ENCODE results near the gene SUMO2. TPM values are rescaled to one million over a fixed set of nuclear protein-coding genes. Genes with fewer than 3 reads are reported as not detected.
A peak's percentile ranks its signal among the peaks of the same experiment; 100 is the strongest.
"Not testable (repeated sequence)": the region's sequence is repeated elsewhere in the genome, so short reads cannot be mapped to it uniquely, and the experiment has no call there.

SUMO2 gene
- total RNA-seq, 6 donors from 2014 or later = 19.9 to 343 (median 64.9) TPM

- TF ChIP-seq CTCF (IDR thresholded peaks at IDR 0.05) (no peak), POLR2AphosphoS5 (IDR thresholded peaks at IDR 0.05) (no peak), POLR2A (IDR thresholded peaks at IDR 0.05) (no peak)
- Histone ChIP-seq H3K4me3 (no peak overlapping the region), H3K4me1 (peaks cover 28 to 48% (median 36%) of the 10 kb centered on the region in 4 donors), H3K27ac (peak overlapping the region in 1 of 4 donors; percentile 21), H3K27me3 (no peaks in the 10 kb centered on the region), H3K9me3 (no peaks in the 10 kb centered on the region), H3K36me3 (peaks cover 0 to 20% (median 9%) of the 10 kb centered on the region in 4 donors)
- WGBS, 2 donors = 95 to 100% methylated on average over 3 to 33 of the region's 33 CpGs
- no peak for ATAC-seq (ENCODE audit: low FRiP score in 2 of 2)
- peak in 1 of 2 donors; percentile 73 for DNase-seq
Observed at GRCh38 chr17:75128694-75129505, 53.9 kb downstream of the SUMO2 start.

- H3K4me3 ChIP-seq; DNase-seq; H3K9me3 ChIP-seq; ATAC-seq (ENCODE audit: low FRiP score in 2 of 2); H3K27me3 ChIP-seq: not testable (repeated sequence)
- Histone ChIP-seq H3K36me3 (peaks cover 0 to 20% (median 9%) of the 10 kb centered on the region in 4 donors), H3K4me1 (peaks cover 29 to 53% (median 40%) of the 10 kb centered on the region in 4 donors), H3K27ac (peak overlapping the region in 1 of 4 donors; percentile 21)
- 88 to 89% methylated on average over 5 of the region's 5 CpGs for WGBS, 2 donors
Observed at GRCh38 chr17:75127936-75128335, 54.8 kb downstream of the SUMO2 start.

- Histone ChIP-seq H3K36me3 (peaks cover 0 to 20% (median 9%) of the 10 kb centered on the region in 4 donors), H3K4me1 (peaks cover 25 to 50% (median 35%) of the 10 kb centered on the region in 4 donors), H3K9me3 (no peaks in the 10 kb centered on the region), H3K27me3 (no peaks in the 10 kb centered on the region), H3K27ac (peak overlapping the region in 1 of 4 donors; percentile 5), H3K4me3 (no peak overlapping the region)
- WGBS, 2 donors = 92 to 98% methylated on average over 8 of the region's 8 CpGs
- TF ChIP-seq POLR2A (IDR thresholded peaks at IDR 0.05) = no peak
- TF ChIP-seq EP300 (IDR thresholded peaks at IDR 0.05) = no peak
- TF ChIP-seq POLR2AphosphoS5 (IDR thresholded peaks at IDR 0.05) = no peak
- DNase-seq = no peak
- ATAC-seq (ENCODE audit: low FRiP score in 2 of 2) = no peak
Observed at GRCh38 chr17:75126954-75127353, 55.8 kb downstream of the SUMO2 start.

- no peak for TF ChIP-seq EP300 (IDR thresholded peaks at IDR 0.05)
- no peak for TF ChIP-seq POLR2A (IDR thresholded peaks at IDR 0.05)
- TF ChIP-seq POLR2AphosphoS5 (IDR thresholded peaks at IDR 0.05) = no peak
- no peak for TF ChIP-seq CTCF (IDR thresholded peaks at IDR 0.05)
- peaks cover 24 to 46% (median 32%) of the 10 kb centered on the region in 4 donors for H3K4me1 ChIP-seq
- WGBS, 2 donors = 54 to 57% methylated on average over 3 of the region's 3 CpGs
- H3K27ac ChIP-seq = peak overlapping the region; percentile 45 to 95 (median 84)
- H3K27me3 ChIP-seq = no peaks in the 10 kb centered on the region
- peaks cover 0 to 22% (median 10%) of the 10 kb centered on the region in 4 donors for H3K36me3 ChIP-seq
- H3K9me3 ChIP-seq = no peaks in the 10 kb centered on the region
- ATAC-seq (ENCODE audit: low FRiP score in 2 of 2) = no peak
- DNase-seq = no peak
- no peak overlapping the region for H3K4me3 ChIP-seq
Observed at GRCh38 chr17:75125984-75126383, 56.8 kb downstream of the SUMO2 start.

- no peaks in the 10 kb centered on the region for H3K9me3 ChIP-seq
- no peaks in the 10 kb centered on the region for H3K27me3 ChIP-seq
- H3K4me3 ChIP-seq = no peak overlapping the region
- TF ChIP-seq EP300 (IDR thresholded peaks at IDR 0.05) (no peak), POLR2A (IDR thresholded peaks at IDR 0.05) (peak in 1 of 4 donors; percentile 1), POLR2AphosphoS5 (IDR thresholded peaks at IDR 0.05) (no peak), CTCF (IDR thresholded peaks at IDR 0.05) (no peak)
- DNase-seq (no peak), ATAC-seq (ENCODE audit: low FRiP score in 2 of 2) (no peak)
- H3K4me1 ChIP-seq = peaks cover 16 to 37% (median 27%) of the 10 kb centered on the region in 4 donors
- peaks cover 0 to 26% (median 7%) of the 10 kb centered on the region in 4 donors for H3K36me3 ChIP-seq
- WGBS, 2 donors = 90% methylated on average over 2 to 4 of the region's 4 CpGs
- H3K27ac ChIP-seq = peak overlapping the region; percentile 81 to 95 (median 84)
Observed at GRCh38 chr17:75124819-75125162, 58.0 kb downstream of the SUMO2 start.

All from upper lobe of left lung (tissue), 6 donors.